K562 (cell line): ENCODE measurements around the gene MCAT. TPM values are rescaled to one million over a fixed set of nuclear protein-coding genes. Genes with fewer than 3 reads are reported as not detected.

Source experiments
- BMI1 ChIP-seq: fragments of 150-350 bp; IDR thresholded peaks from 2 replicates; pipeline ENCODE4 v1.6.1; 2014; ENCODE audit warnings: low read length
- CEBPG ChIP-seq, 3 experiments: fragments of 200-800 bp in 1 of 3; sonication (Bioruptor generic) in 1 of 3; sonication (generic) in 1 of 3; formaldehyde crosslinking in 1 of 3; IDR thresholded peaks in 2 of 3; conservative IDR thresholded peaks in 1 of 3; 2 replicates each; pipeline versions ENCODE4 v1.6.1 to v1.8.0; 2016 to 2022; ENCODE audit warnings: missing compliant biosample characterization in 2 of 3, missing genetic modification characterization in 2 of 3, mild to moderate bottlenecking in 1 of 3, missing genetic modification reagents in 1 of 3
- CTCFL ChIP-seq: IDR thresholded peaks from 2 replicates; pipeline ENCODE4 v1.6.1; 2011; ENCODE audit warnings: borderline replicate concordance, low read depth, mild to moderate bottlenecking, moderate library complexity, low read length; ENCODE audit not compliant: insufficient read depth, poor library complexity, severe bottlenecking
- CXXC5 ChIP-seq: fragments of 250-450 bp; sonication (Bioruptor Pico); IDR thresholded peaks from 2 replicates; pipeline ENCODE4 v1.8.0; 2022; ENCODE audit warnings: inconsistent platforms, mild to moderate bottlenecking, moderate library complexity
- ETV5 ChIP-seq: sonication (generic); formaldehyde crosslinking; IDR thresholded peaks from 2 replicates; pipeline ENCODE4 v1.4.0; 2020; ENCODE audit warnings: low read depth, mild to moderate bottlenecking, missing genetic modification reagents
- FIP1L1 ChIP-seq: fragments of 200-400 bp; formaldehyde crosslinking; IDR thresholded peaks from 2 replicates; pipeline ENCODE4 v1.6.1; 2018; ENCODE audit warnings: mild to moderate bottlenecking, low read depth, low read length; ENCODE audit not compliant: poor library complexity, severe bottlenecking
- FOSL1 ChIP-seq: fragments of 200-800 bp; sonication (Bioruptor generic); conservative IDR thresholded peaks from 2 replicates; pipeline ENCODE4 v1.6.1; 2016; ENCODE audit warnings: missing genetic modification characterization, missing compliant biosample characterization
- FOXK1 ChIP-seq: sonication (generic); formaldehyde crosslinking; IDR thresholded peaks from 2 replicates; pipeline ENCODE4 v1.8.0; 2022; ENCODE audit warnings: missing genetic modification reagents, mild to moderate bottlenecking, borderline replicate concordance
- FOXM1 ChIP-seq, 2 experiments: fragments of 450-650 bp in 1 of 2; sonication (generic) in 1 of 2; formaldehyde crosslinking in 1 of 2; IDR thresholded peaks; 2 replicates each; pipeline versions ENCODE4 v1.6.1 to v1.9.0; 2017 to 2022; ENCODE audit warnings: low read depth in 2 of 2, mild to moderate bottlenecking in 2 of 2, missing genetic modification reagents in 1 of 2, moderate library complexity in 1 of 2
- MAZ ChIP-seq, 2 experiments: fragments of 450-650 bp in 1 of 2; sonication (generic) in 1 of 2; formaldehyde crosslinking; IDR thresholded peaks in 1 of 2; conservative IDR thresholded peaks in 1 of 2; 2 replicates each; pipeline versions ENCODE4 v1.4.0 to v1.5.0; 2020; ENCODE audit warnings: mild to moderate bottlenecking in 1 of 2, missing genetic modification reagents in 1 of 2
- MTA2 ChIP-seq: fragments of 450-650 bp; IDR thresholded peaks from 2 replicates; pipeline ENCODE4 v1.6.1; 2016; ENCODE audit warnings: low read depth
- NCOA6 ChIP-seq: fragments of 450-650 bp; IDR thresholded peaks from 2 replicates; pipeline ENCODE4 v1.6.1; 2017; ENCODE audit warnings: mild to moderate bottlenecking
- POU5F1 ChIP-seq: fragments of 150-350 bp; IDR thresholded peaks from 2 replicates; pipeline ENCODE4 v1.6.1; 2014; ENCODE audit warnings: borderline replicate concordance, low read length, low read depth, mild to moderate bottlenecking; ENCODE audit not compliant: partially characterized antibody
- RAD21 ChIP-seq, 2 experiments: fragments of 250-450 bp in 1 of 2; fragments of 450-650 bp in 1 of 2; sonication (Bioruptor Pico) in 1 of 2; formaldehyde crosslinking in 1 of 2; IDR thresholded peaks in 1 of 2; conservative IDR thresholded peaks in 1 of 2; 2 replicates each; pipeline versions ENCODE4 v1.4.0 to v1.8.0; 2020 to 2022; ENCODE audit warnings: mild to moderate bottlenecking in 2 of 2, moderate library complexity in 1 of 2
- RBBP5 ChIP-seq: fragments of 200-600 bp; sonication (generic); IDR thresholded peaks from 2 replicates; pipeline ENCODE4 v1.6.1; 2012; ENCODE audit warnings: borderline replicate concordance, mild to moderate bottlenecking, low read length, control low read depth, inconsistent platforms; ENCODE audit not compliant: insufficient read depth, poor library complexity, severe bottlenecking
- SNIP1 ChIP-seq: fragments of 450-650 bp; IDR thresholded peaks from 2 replicates; pipeline ENCODE4 v1.7.1; 2017; ENCODE audit warnings: low read depth, mild to moderate bottlenecking
- SREBF2 ChIP-seq: sonication (generic); formaldehyde crosslinking; IDR thresholded peaks from 2 replicates; pipeline ENCODE4 v1.4.0; 2020; ENCODE audit warnings: mild to moderate bottlenecking, missing genetic modification reagents
- ZBTB1 ChIP-seq: sonication (generic); formaldehyde crosslinking; IDR thresholded peaks from 2 replicates; pipeline ENCODE4 v1.8.1; 2023; ENCODE audit warnings: missing genetic modification reagents, low read depth, mild to moderate bottlenecking, borderline replicate concordance
- ZFP36 ChIP-seq: fragments of 150-350 bp; IDR thresholded peaks from 2 replicates; pipeline ENCODE4 v1.6.1; 2018; ENCODE audit warnings: low read length, low read depth; ENCODE audit not compliant: partially characterized antibody
- ZNF586 ChIP-seq: fragments of 450-650 bp; formaldehyde crosslinking; conservative IDR thresholded peaks from 2 replicates; pipeline ENCODE4 v1.4.0; 2020; ENCODE audit warnings: mild to moderate bottlenecking, moderate library complexity
- ZNF764 ChIP-seq: fragments of 250-450 bp; sonication (Bioruptor Pico); IDR thresholded peaks from 2 replicates; pipeline ENCODE4 v1.4.0; 2020; ENCODE audit warnings: low read depth, mild to moderate bottlenecking, moderate library complexity
- polyA plus RNA-seq, 8 experiments: library from polyadenylated mRNA; depleted of rRNA in 4 of 8; stranded (reverse) in 5 of 8; unstranded in 3 of 8; fragments of >200 nt; fragmentation: Nextera tagmentation in 2 of 8; fragmentation: Illumina TruSeq in 1 of 8; extraction: Ambion mirVana in 2 of 8; extraction: Trizol in 1 of 8; gene quantifications; 2 replicates each; pipeline versions ENCODE4 v1.2.1 to v1.2.3, GENCODE V29; 2011 to 2014; ENCODE audit warnings: inconsistent platforms in 1 of 8, missing spikeins in 1 of 8
- total RNA-seq, 7 experiments: library from RNA; depleted of rRNA in 6 of 7; stranded (reverse); fragments of >200 nt in 6 of 7; fragmentation: Illumina TruSeq in 2 of 7; extraction: Trizol in 2 of 7; gene quantifications; 2 replicates each; pipeline versions ENCODE4 v1.2.1 to v1.2.3, GENCODE V29; 2011 to 2021; ENCODE audit warnings: low replicate concordance in 1 of 7
- TF ChIP-seq, protein P1 (sequence below), 2 experiments: fragments of 450-650 bp in 1 of 2; sonication (generic) in 1 of 2; formaldehyde crosslinking in 1 of 2; IDR thresholded peaks in 1 of 2; conservative IDR thresholded peaks in 1 of 2; 2 replicates each; pipeline versions ENCODE4 v1.6.1 to v1.8.1; 2016 to 2023; ENCODE audit warnings: mild to moderate bottlenecking in 2 of 2, moderate library complexity in 2 of 2, inconsistent platforms in 1 of 2, missing genetic modification reagents in 1 of 2

The MCAT gene
- total and polyA plus RNA-seq, 9 of the 15 experiments (the other 6 are each of a cell fraction or from before 2014, with no cell fraction given), result 3.3 to 27.8 (median 13.9) TPM

DNA sequence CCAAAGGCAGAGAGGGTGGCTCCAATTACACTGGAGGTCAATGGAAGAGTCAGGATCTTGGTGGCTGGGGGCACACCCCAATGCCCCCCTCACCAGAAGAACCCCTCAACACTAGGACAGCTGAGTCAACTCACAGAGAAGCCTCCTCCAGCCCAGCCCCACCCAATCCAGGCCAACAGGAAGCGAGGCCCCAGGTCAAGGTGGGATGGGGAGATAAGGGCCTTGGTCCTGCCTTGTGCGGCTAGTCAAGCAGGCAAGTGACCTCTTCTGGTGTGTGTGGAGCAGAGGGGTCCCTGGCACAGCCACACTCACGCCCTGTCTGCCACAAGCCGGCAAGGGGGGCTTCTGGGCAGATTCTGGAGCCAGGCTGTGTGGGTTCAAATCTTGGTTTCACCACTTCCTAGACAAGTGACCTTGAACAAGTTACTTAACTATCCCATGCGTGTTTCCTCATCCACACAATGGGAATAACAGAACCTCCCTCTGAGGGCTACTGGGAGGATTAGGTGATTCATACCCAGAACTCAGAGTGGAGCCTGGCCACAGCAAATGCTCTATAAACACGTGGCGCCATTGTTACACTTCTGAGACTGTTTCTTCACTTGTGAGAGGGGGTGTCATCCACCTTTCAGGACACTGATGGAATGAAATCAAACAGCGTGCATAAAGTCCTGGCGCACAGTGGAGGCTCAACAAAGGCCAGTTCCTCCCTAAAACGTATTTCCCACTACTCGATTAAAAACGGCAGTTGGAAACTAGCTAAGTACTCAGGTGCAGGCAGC, 40.5 kb upstream of the MCAT start (continued):
- TF ChIP-seq RBBP5 (peak; percentile 20), CXXC5 (CRISPR knock-in tag) (peak; percentile 56), MTA2 (peak; percentile 89), FOXM1 (IDR thresholded peaks at IDR 0.05; ENCODE audit: low read depth) (peak; percentile 54), FOXM1 (CRISPR knock-in tag; IDR thresholded peaks at IDR 0.05; ENCODE audit: low read depth) (no peak), SREBF2 (no peak), FOXK1 (CRISPR knock-in tag) (no peak), SNIP1 (no peak), FOSL1 (tag) (peak; percentile 86), ZNF586 (no peak), ZNF764 (CRISPR knock-in tag) (no peak), MAZ (CRISPR knock-in tag; conservative IDR thresholded peaks at IDR 0.05 in 1 of 2, IDR thresholded peaks at IDR 0.05 in 1 of 2) (peak; percentile 43 to 66; a peak in 2 of 4 replicates), CTCFL (peak; percentile 69), CEBPG (CRISPR knock-in tag; IDR thresholded peaks at IDR 0.05) (no peak), CEBPG (tag; conservative IDR thresholded peaks at IDR 0.05 in 1 of 2, IDR thresholded peaks at IDR 0.05 in 1 of 2) (peak in 1 of 2 experiments; percentile 23; a peak in 1 of 4 replicates), NCOA6 (no peak), ZFP36 (no peak), FIP1L1 (no peak), POU5F1 (no peak), BMI1 (no peak), ZBTB1 (CRISPR knock-in tag) (no peak), RAD21 (CRISPR knock-in tag; conservative IDR thresholded peaks at IDR 0.05 in 1 of 2, IDR thresholded peaks at IDR 0.05 in 1 of 2) (0 out of 4 replicates have a peak, but pooled peaks of 1 of the 2 experiments have one; percentile 15), ETV5 (CRISPR knock-in tag) (peak; percentile 96)
- TF ChIP-seq, protein P1, sequence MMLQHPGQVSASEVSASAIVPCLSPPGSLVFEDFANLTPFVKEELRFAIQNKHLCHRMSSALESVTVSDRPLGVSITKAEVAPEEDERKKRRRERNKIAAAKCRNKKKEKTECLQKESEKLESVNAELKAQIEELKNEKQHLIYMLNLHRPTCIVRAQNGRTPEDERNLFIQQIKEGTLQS (IDR thresholded peaks at IDR 0.05), result peak; percentile 50; the same call in 1 of the 2 replicates
- TF ChIP-seq, protein P1 (CRISPR knock-in tag; conservative IDR thresholded peaks at IDR 0.05), result no peak
